Measurements from ENCODE around the gene C19orf81. TPM values are rescaled to one million over a fixed set of nuclear protein-coding genes. Genes with fewer than 3 reads are reported as not detected.

C19orf81 gene
- total RNA-seq, 2 experiments from 2014 or later, result 1.5 to 3.2 TPM

GRCh38 chr19:50646074-50646807 lies 3.0 kb upstream of the C19orf81 start:
- Mint-ChIP-seq H3K36me3 (ENCODE audit: low read depth) (no peaks in the 10 kb centered on the region), H3K27ac (no peak overlapping the region), H3K4me1 (ENCODE audit: low read depth) (no peaks in the 10 kb centered on the region), H3K27me3 (peaks cover 19% of the 10 kb centered on the region), H3K9me3 (no peaks in the 10 kb centered on the region), H3K4me3 (no peak overlapping the region)
- DNase-seq (no peak), ATAC-seq (no peak)
- TF ChIP-seq, protein P1, sequence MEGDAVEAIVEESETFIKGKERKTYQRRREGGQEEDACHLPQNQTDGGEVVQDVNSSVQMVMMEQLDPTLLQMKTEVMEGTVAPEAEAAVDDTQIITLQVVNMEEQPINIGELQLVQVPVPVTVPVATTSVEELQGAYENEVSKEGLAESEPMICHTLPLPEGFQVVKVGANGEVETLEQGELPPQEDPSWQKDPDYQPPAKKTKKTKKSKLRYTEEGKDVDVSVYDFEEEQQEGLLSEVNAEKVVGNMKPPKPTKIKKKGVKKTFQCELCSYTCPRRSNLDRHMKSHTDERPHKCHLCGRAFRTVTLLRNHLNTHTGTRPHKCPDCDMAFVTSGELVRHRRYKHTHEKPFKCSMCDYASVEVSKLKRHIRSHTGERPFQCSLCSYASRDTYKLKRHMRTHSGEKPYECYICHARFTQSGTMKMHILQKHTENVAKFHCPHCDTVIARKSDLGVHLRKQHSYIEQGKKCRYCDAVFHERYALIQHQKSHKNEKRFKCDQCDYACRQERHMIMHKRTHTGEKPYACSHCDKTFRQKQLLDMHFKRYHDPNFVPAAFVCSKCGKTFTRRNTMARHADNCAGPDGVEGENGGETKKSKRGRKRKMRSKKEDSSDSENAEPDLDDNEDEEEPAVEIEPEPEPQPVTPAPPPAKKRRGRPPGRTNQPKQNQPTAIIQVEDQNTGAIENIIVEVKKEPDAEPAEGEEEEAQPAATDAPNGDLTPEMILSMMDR (IDR thresholded peaks at IDR 0.05), result no peak
- intact Hi-C loops (cut with micrococcal nuclease), result no loop called here
- ChIA-PET POLR2A (no interaction called here), CTCF (no interaction called here)

GRCh38 chr19:50647879-50648615 lies 1.2 kb upstream of the C19orf81 start:
- Mint-ChIP-seq H3K36me3 (ENCODE audit: low read depth) (no peaks in the 10 kb centered on the region), H3K27me3 (peaks cover 21% of the 10 kb centered on the region), H3K4me1 (ENCODE audit: low read depth) (no peaks in the 10 kb centered on the region), H3K9me3 (no peaks in the 10 kb centered on the region), H3K4me3 (no peak overlapping the region), H3K27ac (no peak overlapping the region)
- DNase-seq (no peak), ATAC-seq (no peak)
- intact Hi-C loops (cut with micrococcal nuclease), result no loop called here
- CTCF ChIA-PET, result interaction anchor here (1.2 to 1.5 kb wide), 2 partner anchors 40 to 92 kb away, joined by 3 read pairs; no protein-coding TSS in a partner anchor
- TF ChIP-seq, protein P1 (IDR thresholded peaks at IDR 0.05), result no peak
- POLR2A ChIA-PET, result no interaction called here

DNA sequence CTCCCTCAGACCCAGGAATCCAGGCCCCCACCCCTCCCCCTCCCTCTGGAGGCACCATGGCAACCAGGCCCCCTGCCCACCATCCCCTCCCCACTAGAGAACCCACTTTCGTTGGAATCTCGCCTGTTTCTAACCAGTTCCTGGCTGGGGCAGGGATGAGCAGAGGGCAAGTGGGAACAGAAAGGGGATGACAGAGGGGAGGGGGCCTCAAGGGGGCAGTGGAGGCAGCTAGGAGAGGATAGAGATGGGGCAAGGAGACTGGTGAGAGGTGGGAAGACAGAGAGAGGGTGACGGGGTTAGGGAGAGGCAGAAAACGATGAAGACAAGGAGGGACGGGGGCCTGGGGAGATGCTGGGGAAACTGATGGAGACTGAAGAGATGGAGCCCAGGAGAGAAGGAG lies 586 bp upstream of the C19orf81 start:
- intact Hi-C loops (cut with micrococcal nuclease), result no loop called here
- no peaks in the 10 kb centered on the region for H3K9me3 Mint-ChIP-seq
- DNase-seq (no peak), ATAC-seq (no peak)
- no peak overlapping the region for H3K4me3 Mint-ChIP-seq
- no peaks in the 10 kb centered on the region for H3K4me1 Mint-ChIP-seq (ENCODE audit: low read depth)
- ChIA-PET POLR2A (no interaction called here), CTCF (interaction anchor here (1.2 to 1.5 kb wide), 2 partner anchors 41 to 92 kb away, joined by 3 read pairs; no protein-coding TSS in a partner anchor)
- TF ChIP-seq, protein P1 (IDR thresholded peaks at IDR 0.05), result no peak
- H3K27ac Mint-ChIP-seq, result no peak overlapping the region
- peaks cover 21% of the 10 kb centered on the region for H3K27me3 Mint-ChIP-seq
- no peaks in the 10 kb centered on the region for H3K36me3 Mint-ChIP-seq (ENCODE audit: low read depth)

GRCh38 chr19:50651174-50651573 lies 1.9 kb downstream of the C19orf81 start:
- ChIA-PET POLR2A (no interaction called here), CTCF (no interaction called here)
- H3K36me3 Mint-ChIP-seq (ENCODE audit: low read depth), result no peaks in the 10 kb centered on the region
- no peak overlapping the region for H3K4me3 Mint-ChIP-seq
- H3K9me3 Mint-ChIP-seq, result peaks cover 5% of the 10 kb centered on the region
- DNase-seq (no peak), ATAC-seq (no peak)
- no peaks in the 10 kb centered on the region for H3K4me1 Mint-ChIP-seq (ENCODE audit: low read depth)
- H3K27me3 Mint-ChIP-seq, result peaks cover 40% of the 10 kb centered on the region
- TF ChIP-seq, protein P1 (IDR thresholded peaks at IDR 0.05), result no peak
- no peak overlapping the region for H3K27ac Mint-ChIP-seq
- intact Hi-C loops (cut with micrococcal nuclease), result no loop called here

DNA sequence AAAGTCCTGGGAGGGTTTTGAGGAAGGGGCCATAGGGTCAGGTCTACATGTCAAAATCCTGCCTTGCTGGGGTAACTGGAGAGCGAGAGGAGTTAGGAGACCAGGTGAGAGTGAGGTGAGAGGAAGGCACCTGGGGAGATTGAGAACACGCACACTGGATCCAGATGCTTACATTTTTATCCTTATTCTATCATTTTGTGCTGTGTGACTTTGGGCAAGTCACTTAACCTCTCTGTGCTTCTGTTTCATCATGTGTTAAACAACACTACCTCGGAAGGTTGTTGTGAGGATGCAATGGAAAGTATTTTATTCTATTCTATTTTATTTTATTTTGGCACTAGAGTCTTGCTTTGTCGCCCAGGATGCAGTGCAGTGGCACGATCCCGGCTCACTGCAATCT lies 3.5 kb downstream of the C19orf81 start:
- intact Hi-C loops (cut with micrococcal nuclease), result no loop called here
- Mint-ChIP-seq H3K27me3 (peaks cover 50% of the 10 kb centered on the region), H3K27ac (no peak overlapping the region), H3K9me3 (peaks cover 15% of the 10 kb centered on the region), H3K4me3 (no peak overlapping the region), H3K4me1 (ENCODE audit: low read depth) (peaks cover 8% of the 10 kb centered on the region), H3K36me3 (ENCODE audit: low read depth) (no peaks in the 10 kb centered on the region)
- ATAC-seq (no peak), DNase-seq (no peak)
- TF ChIP-seq, protein P1 (IDR thresholded peaks at IDR 0.05), result no peak
- CTCF ChIA-PET, result no interaction called here
- POLR2A ChIA-PET, result no interaction called here

All from activated CD8-positive, alpha-beta T cell treated with anti-CD3 and anti-CD28 coated beads for 36 hours (primary cell).